Ascending aorta (tissue), 2 donors: ENCODE results near the gene ESAM. TPM values are rescaled to one million over a fixed set of nuclear protein-coding genes. Genes with fewer than 3 reads are reported as not detected.
A peak's percentile ranks its signal among the peaks of the same experiment; 100 is the strongest.

ENCODE experiments used
- DNase-seq, 2 donors: peaks; one replicate each; pipeline ENCODE4 v3.0.0-alpha.2; 2019; ENCODE audit warnings: low spot score in 2 of 2
- H3K27ac ChIP-seq, 2 donors: fragments of 200-600 bp; sonication (generic); one replicate each; pipeline ENCODE4 v1.5.1; 2016 to 2017; ENCODE audit warnings: mild to moderate bottlenecking in 1 of 2
- H3K27me3 ChIP-seq: fragments of 200-600 bp; sonication (generic); one replicate; pipeline ENCODE4 v1.5.1; 2017
- H3K36me3 ChIP-seq, 2 donors: fragments of 200-600 bp; sonication (generic); one replicate each; pipeline ENCODE4 v1.5.1; 2016
- H3K4me1 ChIP-seq, 2 donors: fragments of 200-600 bp; sonication (generic); one replicate each; pipeline ENCODE4 v1.5.1; 2016 to 2017; ENCODE audit warnings: mild to moderate bottlenecking in 1 of 2
- H3K4me3 ChIP-seq, 2 donors: fragments of 200-600 bp; sonication (generic); one replicate each; pipeline ENCODE4 v1.5.1; 2016 to 2017; ENCODE audit warnings: mild to moderate bottlenecking in 1 of 2
- H3K9me3 ChIP-seq, 2 donors: fragments of 200-600 bp; sonication (generic); one replicate each; pipeline ENCODE4 v1.5.1; 2016
- CTCF ChIP-seq, 3 experiments: fragments of 200-600 bp in 2 of 3; fragments of 450-650 bp in 1 of 3; sonication (generic) in 2 of 3; IDR thresholded peaks; one replicate each; pipeline ENCODE4 v1.5.1; 2016 to 2019; ENCODE audit warnings: antibody characterized with exemption in 3 of 3, mild to moderate bottlenecking in 1 of 3, moderate library complexity in 1 of 3
- intact Hi-C: fragments of 100-400 bp; cut with DNase I; formaldehyde crosslinking; loops from one replicate; pipeline ENCODE4 v1.15.1; 2023
- total RNA-seq: library from RNA; depleted of rRNA; stranded (reverse); fragments of >200 nt; gene quantifications from one replicate; pipeline ENCODE4 v1.1.0, GENCODE V29; 2016

The ESAM gene
- total RNA-seq, 1 donor from 2014 or later = 257 TPM

DNA sequence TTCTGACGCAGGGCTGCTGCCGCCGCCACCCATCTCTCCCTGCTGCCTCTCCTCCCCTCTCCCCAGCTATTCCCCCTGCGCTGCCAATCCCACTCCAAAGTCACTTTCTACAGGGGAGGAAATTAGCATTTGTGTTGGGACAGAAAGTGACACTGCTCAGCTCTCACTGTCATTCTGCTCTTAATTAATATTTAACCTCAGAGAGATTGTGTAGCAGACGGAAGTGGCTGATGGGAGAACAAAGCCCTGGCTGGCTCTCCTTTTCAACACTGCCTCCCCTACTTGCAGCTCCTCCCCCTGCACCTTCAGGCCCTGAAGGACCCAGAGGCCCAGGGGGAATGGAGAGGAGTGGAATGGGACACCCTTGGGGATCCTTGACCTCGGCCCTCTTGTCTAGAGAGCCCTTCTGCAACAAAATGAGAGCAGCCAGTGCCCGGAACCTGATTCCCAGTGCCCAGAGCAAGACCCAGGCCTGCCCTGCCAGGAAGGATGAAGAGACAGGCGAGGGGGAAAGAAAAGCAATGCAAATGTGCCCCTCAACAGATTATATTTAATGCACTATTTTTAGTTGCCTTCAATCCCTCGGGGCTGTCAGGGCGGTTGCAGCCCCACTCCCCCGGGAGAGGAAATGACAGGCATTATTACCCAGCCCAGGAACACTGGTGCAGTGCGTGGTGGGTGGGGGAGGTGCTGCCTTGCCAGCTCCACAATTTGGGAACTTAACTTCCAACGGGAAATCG lies 36.9 kb downstream of the ESAM start:
- intact Hi-C loops = no loop called here
- TF ChIP-seq CTCF (IDR thresholded peaks at IDR 0.05) = no peak
- peak in 1 of 2 donors; percentile 75 for DNase-seq
- no peak overlapping the region for H3K4me3 ChIP-seq
- no peaks in the 10 kb centered on the region for H3K27me3 ChIP-seq
- no peaks in the 10 kb centered on the region for H3K36me3 ChIP-seq
- H3K4me1 ChIP-seq = peaks cover 0 to 4% of the 10 kb centered on the region in 2 donors
- no peaks in the 10 kb centered on the region for H3K9me3 ChIP-seq
- H3K27ac ChIP-seq = peak overlapping the region; percentile 42 to 50

DNA sequence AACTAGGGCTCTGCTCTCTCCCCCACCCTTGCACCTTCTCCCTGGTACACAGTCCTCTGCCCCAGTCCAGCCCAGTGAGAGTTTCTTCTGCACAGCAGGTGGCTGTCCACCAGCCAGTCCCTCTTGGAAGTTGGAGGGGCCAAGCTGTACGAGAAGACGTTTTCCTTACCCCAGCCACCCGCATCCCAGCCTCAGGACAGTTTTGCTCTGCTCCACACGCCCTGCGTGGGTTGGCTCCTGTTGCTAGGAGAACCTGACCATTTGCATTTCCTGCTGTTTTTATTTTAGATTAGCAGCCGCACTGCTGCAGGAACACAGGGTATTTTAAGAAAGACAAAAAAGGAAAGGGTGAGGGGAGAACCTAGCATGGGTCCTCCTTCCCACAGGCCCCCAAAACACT lies 39.9 kb downstream of the ESAM start:
- H3K27me3 ChIP-seq = no peaks in the 10 kb centered on the region

GRCh38 chr11:124719534-124719933 lies 42.6 kb downstream of the ESAM start:
- H3K27me3 ChIP-seq = no peaks in the 10 kb centered on the region
- no peak for DNase-seq
- no peak overlapping the region for H3K27ac ChIP-seq
- peaks cover 0 to 8% of the 10 kb centered on the region in 2 donors for H3K4me1 ChIP-seq
- no peak for TF ChIP-seq CTCF (IDR thresholded peaks at IDR 0.05)
- H3K4me3 ChIP-seq = no peak overlapping the region
- no peaks in the 10 kb centered on the region for H3K9me3 ChIP-seq
- intact Hi-C loops = loop anchor here (2.0 to 5.0 kb wide), 2 partner anchors 17 to 42 kb away; no protein-coding TSS in a partner anchor
- H3K36me3 ChIP-seq = no peaks in the 10 kb centered on the region

More for the DNA sequence above, 39.9 kb downstream of the ESAM start:
- H3K36me3 ChIP-seq = no peaks in the 10 kb centered on the region
- DNase-seq = no peak
- H3K4me3 ChIP-seq = no peak overlapping the region
- H3K4me1 ChIP-seq = peaks cover 0 to 12% of the 10 kb centered on the region in 2 donors
- no peaks in the 10 kb centered on the region for H3K9me3 ChIP-seq
- intact Hi-C loops = no loop called here
- H3K27ac ChIP-seq = no peak overlapping the region
- TF ChIP-seq CTCF (IDR thresholded peaks at IDR 0.05) = no peak

DNA sequence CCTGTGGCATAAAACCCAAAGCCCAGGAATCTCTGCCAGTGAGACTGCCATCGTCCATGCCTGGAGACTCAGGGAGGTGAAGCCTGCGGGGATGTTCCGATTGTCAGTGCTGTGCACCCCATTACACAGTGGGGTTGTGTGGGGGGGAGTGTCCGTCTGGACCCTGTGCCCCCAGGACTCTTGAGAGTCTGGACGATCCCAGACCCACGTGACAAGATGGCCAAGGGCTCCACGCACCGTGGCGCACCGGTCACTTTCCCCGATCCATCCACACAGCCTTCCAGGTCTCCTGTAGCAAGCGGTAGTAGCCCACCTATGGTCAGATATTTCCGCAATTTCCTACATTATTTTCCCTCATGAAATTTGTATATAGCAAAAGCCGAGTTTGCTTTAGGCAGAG lies 43.3 kb downstream of the ESAM start:
- no peak for TF ChIP-seq CTCF (IDR thresholded peaks at IDR 0.05)
- DNase-seq = no peak
- intact Hi-C loops = loop anchor here (2.0 to 5.0 kb wide), 2 partner anchors 18 to 42 kb away; no protein-coding TSS in a partner anchor
- Histone ChIP-seq H3K36me3 (no peaks in the 10 kb centered on the region), H3K27me3 (no peaks in the 10 kb centered on the region), H3K27ac (peak overlapping the region in 1 of 2 donors; percentile 65), H3K4me3 (no peak overlapping the region), H3K9me3 (no peaks in the 10 kb centered on the region), H3K4me1 (peaks cover 0 to 8% of the 10 kb centered on the region in 2 donors)

- no peak for DNase-seq
- TF ChIP-seq CTCF (IDR thresholded peaks at IDR 0.05) = no peak
- H3K9me3 ChIP-seq = no peaks in the 10 kb centered on the region
- peak overlapping the region; percentile 51 to 65 for H3K27ac ChIP-seq
- no peaks in the 10 kb centered on the region for H3K36me3 ChIP-seq
- H3K4me3 ChIP-seq = peak overlapping the region; percentile 48 to 64
- intact Hi-C loops = loop anchor here (2.0 to 5.0 kb wide), 2 partner anchors 19 to 41 kb away; no protein-coding TSS in a partner anchor
- no peaks in the 10 kb centered on the region for H3K27me3 ChIP-seq
- peaks cover 0 to 8% of the 10 kb centered on the region in 2 donors for H3K4me1 ChIP-seq
Observed at GRCh38 chr11:124717786-124718651, 44.1 kb downstream of the ESAM start.
